T-cell (primary cell): ENCODE measurements around the gene STYX. TPM values are rescaled to one million over a fixed set of nuclear protein-coding genes. Genes with fewer than 3 reads are reported as not detected.

ENCODE experiments used
- ATAC-seq, 4 experiments: fragments of 200-7000 bp in 3 of 4; fragments of 150-1000 bp in 1 of 4; cut with Tn5 transposase; replicated peaks in 1 of 4; 1 replicate in 3 of 4; 2 replicates in 1 of 4; pipeline ENCODE4 v1.10.0; 2021; ENCODE audit warnings: moderate library complexity in 3 of 4, mild to moderate bottlenecking in 2 of 4, moderate number of reproducible peaks in 1 of 4
- CTCF ChIA-PET, 2 donors: fragments of 300-600 bp; sonication (Branson Sonifier 250); formaldehyde crosslinking; loops; one replicate each; lab custom pipeline; 2022; ENCODE audit warnings: antibody characterized with exemption in 2 of 2; lab: Charles Lee
- POLR2A ChIA-PET, 2 donors: fragments of 300-600 bp; sonication (Branson Sonifier 250); formaldehyde crosslinking; loops; one replicate each; lab custom pipeline; 2022; ENCODE audit warnings: antibody characterized with exemption in 2 of 2; lab: Charles Lee
- DNase-seq, 35 experiments: peaks; one replicate each; pipeline versions ENCODE4 v3.0.0 to v3.0.0-alpha.2; 2013 to 2023
- H3K27ac ChIP-seq: one replicate; pipeline ENCODE4 v1.5.1; 2013; ENCODE audit warnings: low read length
- H3K27me3 ChIP-seq, 2 experiments: replicated peaks in 1 of 2; 1 replicate in 1 of 2; 2 replicates in 1 of 2; pipeline versions ENCODE4 v1.6.1 to v1.7.0; 2013; ENCODE audit warnings: low read length in 1 of 2, mixed read lengths in 1 of 2; ENCODE audit not compliant: control insufficient read depth in 2 of 2, insufficient read depth in 2 of 2; ENCODE audit errors: extremely low read depth in 1 of 2
- H3K36me3 ChIP-seq, 2 donors: 1 replicate in 1 of 2; 2 replicates in 1 of 2; pipeline versions ENCODE4 v1.6.1 to v1.7.0; 2013; ENCODE audit warnings: low read length in 1 of 2; ENCODE audit not compliant: control insufficient read depth in 2 of 2, insufficient read depth in 1 of 2; ENCODE audit errors: extremely low read depth in 1 of 2
- H3K4me1 ChIP-seq, 2 experiments: 1 replicate in 1 of 2; 2 replicates in 1 of 2; pipeline versions ENCODE4 v1.6.1 to v1.7.0; 2013; ENCODE audit warnings: low read length in 2 of 2, mixed read lengths in 1 of 2; ENCODE audit not compliant: insufficient read depth in 2 of 2, control insufficient read depth in 1 of 2; ENCODE audit errors: extremely low read depth in 1 of 2
- H3K4me3 ChIP-seq, 2 donors: 1 replicate in 1 of 2; 2 replicates in 1 of 2; pipeline versions ENCODE4 v1.5.1 to v1.7.0; 2013; ENCODE audit warnings: mild to moderate bottlenecking in 2 of 2, low read length in 1 of 2, moderate library complexity in 1 of 2; ENCODE audit not compliant: control insufficient read depth in 1 of 2; ENCODE audit errors: extremely low read depth in 1 of 2
- H3K9me3 ChIP-seq: 2 replicates; pipeline ENCODE4 v1.7.0; 2013
- H3K27ac Mint-ChIP-seq, 2 donors: one replicate each; pipeline ENCODE4 v1.8.0; 2020 to 2021; ENCODE audit warnings: mild to moderate bottlenecking in 2 of 2, mixed read lengths in 2 of 2
- H3K27me3 Mint-ChIP-seq, 2 donors: one replicate each; pipeline ENCODE4 v1.8.0; 2021 to 2022; ENCODE audit warnings: mixed read lengths in 2 of 2
- H3K36me3 Mint-ChIP-seq: one replicate; pipeline ENCODE4 v1.8.0; 2021; ENCODE audit warnings: mixed read lengths
- H3K4me1 Mint-ChIP-seq, 3 donors: one replicate each; pipeline ENCODE4 v1.8.0; 2020 to 2022; ENCODE audit warnings: mixed read lengths in 3 of 3, mild to moderate bottlenecking in 1 of 3
- H3K4me3 Mint-ChIP-seq, 3 donors: one replicate each; pipeline ENCODE4 v1.8.0; 2020 to 2022; ENCODE audit warnings: mild to moderate bottlenecking in 3 of 3, mixed read lengths in 3 of 3, moderate library complexity in 3 of 3
- H3K9me3 Mint-ChIP-seq, 3 donors: one replicate each; pipeline ENCODE4 v1.8.0; 2020 to 2022; ENCODE audit warnings: mixed read lengths in 3 of 3
- WGBS: methylation state at CpG from one replicate; pipeline ENCODE4 v1.1.5; 2013; ENCODE audit warnings: missing lambda C conversion rate; ENCODE audit not compliant: insufficient coverage; 5-methylcytosine and 5-hydroxymethylcytosine counted together
- total RNA-seq, 35 experiments: library from RNA in 6 of 35; stranded (reverse) in 6 of 35; fragments of 120-200 nt in 1 of 35; gene quantifications; one replicate each; pipeline versions ENCODE4 v1.2.1 to v1.2.4 and lab custom pipeline; 2013 to 2026

The STYX gene
- total RNA-seq, 5 donors from 2014 or later (not counting 1 experiment from before 2014, with no cell fraction given), result 29.6 to 40.0 (median 36.9) TPM

GRCh38 chr14:52821805-52822250, 91.9 kb downstream of the STYX start:
- peaks cover 0 to 3% of the 10 kb centered on the region in 2 experiments for H3K27me3 ChIP-seq
- CTCF ChIA-PET, result interaction anchor here (3.8 to 6.2 kb wide), 2 partner anchors 139 to 140 kb away, joined by 21 to 78 read pairs; no protein-coding TSS in a partner anchor
- POLR2A ChIA-PET, result no interaction called here
- no peaks in the 10 kb centered on the region for H3K36me3 ChIP-seq
- no peak overlapping the region for H3K4me3 ChIP-seq
- WGBS, result 86% methylated on average over 3 of the region's 7 CpGs
- DNase-seq, result no peak
- peaks cover 0 to 2% of the 10 kb centered on the region in 2 donors for H3K27me3 Mint-ChIP-seq
- no peaks in the 10 kb centered on the region for H3K4me1 ChIP-seq
- no peak for ATAC-seq
- H3K9me3 ChIP-seq, result no peaks in the 10 kb centered on the region
- H3K36me3 Mint-ChIP-seq, result no peaks in the 10 kb centered on the region
- H3K27ac ChIP-seq, result no peak overlapping the region
- peaks cover 0 to 6% (median 0%) of the 10 kb centered on the region in 3 donors for H3K4me1 Mint-ChIP-seq
- H3K27ac Mint-ChIP-seq, result no peak overlapping the region
- H3K4me3 Mint-ChIP-seq, result no peak overlapping the region
- no peaks in the 10 kb centered on the region for H3K9me3 Mint-ChIP-seq

- WGBS, result no CpG with 5 or more reads among the region's 4 CpGs
- H3K4me1 ChIP-seq, result no peaks in the 10 kb centered on the region
- peaks cover 0 to 6% (median 0%) of the 10 kb centered on the region in 3 donors for H3K4me1 Mint-ChIP-seq
- no peak overlapping the region for H3K4me3 ChIP-seq
- no peak overlapping the region for H3K27ac Mint-ChIP-seq
- DNase-seq (no peak), ATAC-seq (no peak)
- H3K9me3 ChIP-seq, result no peaks in the 10 kb centered on the region
- H3K9me3 Mint-ChIP-seq, result no peaks in the 10 kb centered on the region
- H3K36me3 ChIP-seq, result no peaks in the 10 kb centered on the region
- peaks cover 0 to 3% of the 10 kb centered on the region in 2 experiments for H3K27me3 ChIP-seq
- H3K4me3 Mint-ChIP-seq, result no peak overlapping the region
- no peaks in the 10 kb centered on the region for H3K36me3 Mint-ChIP-seq
- H3K27me3 Mint-ChIP-seq, result peaks cover 2 to 3% of the 10 kb centered on the region in 2 donors
- POLR2A ChIA-PET, result interaction anchor here in 1 of 2 donors (0.5 to 0.6 kb wide), 2 partner anchors 69 to 1185 kb away, joined by 3 read pairs; no protein-coding TSS in a partner anchor
- H3K27ac ChIP-seq, result no peak overlapping the region
- CTCF ChIA-PET, result interaction anchor here (0.8 to 6.2 kb wide), 6 partner anchors 133 to 482 kb away, joined by 3 to 78 read pairs (median 6); no protein-coding TSS in a partner anchor
These were observed 94.5 kb downstream of the STYX start for GRCh38 chr14:52824462-52824861.

Other genes starting within 250 kb of the STYX start
- 10 to 100 TPM in 1 of 5 donors, 1 to 10 TPM in 4; 6.0 to 12.4 (median 9.0) TPM for gene TXNDC16, start 177.7 kb upstream of the STYX start, total RNA-seq
- under 1 TPM in 3 of 5 donors, not detected in 2; 0.13 to 0.33 (median 0.15) TPM for gene GPR137C, start 177.3 kb upstream of the STYX start, total RNA-seq
- gene ERO1A, start 34.6 kb upstream of the STYX start, total RNA-seq, result 10 to 100 TPM; 62.7 to 97.3 (median 91.3) TPM
- 100 to 1,000 TPM in 2 of 5 donors, 10 to 100 TPM in 3; 71.4 to 103 (median 74.9) TPM for gene PSMC6, start 23.0 kb upstream of the STYX start, total RNA-seq
- gene GNPNAT1, start 61.4 kb downstream of the STYX start, total RNA-seq, result 10 to 100 TPM in 1 of 5 donors, 1 to 10 TPM in 4; 6.9 to 10.7 (median 8.9) TPM
- gene FERMT2, start 220.9 kb downstream of the STYX start, total RNA-seq, result 1 to 10 TPM in 1 of 5 donors, under 1 TPM in 3, not detected in 1; 0.35 to 1.0 (median 0.84) TPM